Measurements from ENCODE around the gene PPP5C. TPM values are rescaled to one million over a fixed set of nuclear protein-coding genes. Genes with fewer than 3 reads are reported as not detected.

Gene PPP5C
- total and polyA plus RNA-seq, 2 of the 8 experiments (the other 6 are each of a cell fraction or from before 2014, with no cell fraction given), result 112 to 156 TPM

GRCh38 chr19:46385636-46386035, 38.7 kb downstream of the PPP5C start:
- Histone ChIP-seq H3K56ac (replicated peaks; ENCODE audit: insufficient read length, low read depth, low read length) (no peak overlapping the region), H3K14ac (ENCODE audit: insufficient read length) (no peak overlapping the region), H3K4ac (replicated peaks; ENCODE audit: insufficient read length, low read depth, low read length) (no peak overlapping the region), H2BK5ac (ENCODE audit: low read depth, low read length) (no peak overlapping the region), H4K5ac (ENCODE audit: insufficient read length, low read depth, low read length) (no peak overlapping the region), H3K4me3 (ENCODE audit: extremely low read depth in 1 of 4, insufficient read depth in 2 of 4, low read depth in 3 of 4, low read length in 4 of 4) (no peak overlapping the region), H2AFZ (ENCODE audit: low read length) (no peak overlapping the region), H3K27ac (ENCODE audit: low read depth, low read length) (no peak overlapping the region), H3K9me3 (ENCODE audit: insufficient read depth in 2 of 2, low read depth in 1 of 2, low read length in 1 of 2) (no peaks in the 10 kb centered on the region; a peak in 1 of 4 replicates), H2BK20ac (ENCODE audit: low read length) (no peak overlapping the region), H2BK12ac (ENCODE audit: low read depth, low read length) (no peak overlapping the region), H2BK15ac (ENCODE audit: low read length) (no peak overlapping the region), H4K8ac (ENCODE audit: extremely low read depth, insufficient read depth, low read length) (no peak overlapping the region), H3K9ac (replicated peaks in 1 of 4; ENCODE audit: extremely low read depth in 1 of 4, low read depth in 3 of 4, low read length in 3 of 4) (no peak overlapping the region), H3K27me3 (replicated peaks in 1 of 4; ENCODE audit: control insufficient read depth in 3 of 4, extremely low read depth in 1 of 4, insufficient read depth in 3 of 4, low read length in 3 of 4) (no peaks in the 10 kb centered on the region), H2BK120ac (replicated peaks; ENCODE audit: low read depth, low read length) (no peak overlapping the region), H2AK5ac (ENCODE audit: low read depth, low read length) (no peak overlapping the region), H4K20me1 (replicated peaks in 1 of 2; ENCODE audit: control insufficient read depth in 1 of 2, insufficient read depth in 2 of 2, low read length in 2 of 2) (peaks cover 2 to 11% of the 10 kb centered on the region in 2 experiments), H3K23ac (ENCODE audit: insufficient read length) (no peak overlapping the region), H4K91ac (replicated peaks; ENCODE audit: insufficient read length, low read length) (no peak overlapping the region), H3K18ac (ENCODE audit: extremely low read depth, low read length) (no peak overlapping the region), H3K79me2 (ENCODE audit: control insufficient read depth in 1 of 2, insufficient read depth in 2 of 2, low read length in 2 of 2) (0 out of 4 replicates have a peak, but pooled peaks cover 0 to 5% of the 10 kb centered on the region in 2 experiments), H3K4me1 (replicated peaks in 1 of 4; ENCODE audit: control insufficient read depth in 3 of 4, insufficient read depth in 4 of 4, low read length in 3 of 4) (peaks cover 0 to 2% (median 0%) of the 10 kb centered on the region in 4 experiments; a peak in 2 of 7 replicates), H3K36me3 (ENCODE audit: control insufficient read depth in 2 of 4, insufficient read depth in 4 of 4, low read length in 3 of 4) (peaks cover 14 to 64% (median 52%) of the 10 kb centered on the region in 4 experiments; a peak in 6 of 8 replicates), H3K79me1 (ENCODE audit: low read depth, low read length) (peaks cover 3% of the 10 kb centered on the region; the same call in 1 of the 2 replicates), H3K4me2 (ENCODE audit: insufficient read depth in 1 of 2, low read depth in 2 of 2, low read length in 2 of 2) (no peak overlapping the region), H3K23me2 (ENCODE audit: low read depth, low read length) (no peaks in the 10 kb centered on the region)
- FAIRE-seq (no peak), DNase-seq (ENCODE audit: low read depth in 1 of 2, low spot score in 2 of 2) (no peak)
- WGBS, 2 experiments (ENCODE audit: extremely low coverage in 1 of 2, insufficient coverage in 1 of 2, insufficient read length in 1 of 2, insufficient replicate concordance in 2 of 2, low coverage in 1 of 2, low lambda C conversion rate in 2 of 2, missing lambda C conversion rate in 1 of 2), result 79% methylated on average over 7 of the region's 11 CpGs; no CpG with 5 or more reads in 1 of the 2 experiments
- POLR2A ChIA-PET (ENCODE audit: partially characterized antibody), result interaction anchor here (1.5 kb wide), 1 partner anchor 9 kb away, joined by 3 read pairs; no protein-coding TSS in a partner anchor
- CTCF ChIA-PET (ENCODE audit: partially characterized antibody), result interaction anchor here (0.5 to 3.6 kb wide), 7 partner anchors 9 to 122 kb away, joined by 3 to 19 read pairs (median 7); partner anchors contain the start of gene PPP5C
- TF ChIP-seq E2F6 (IDR thresholded peaks at IDR 0.05), result no peak
- TF ChIP-seq BCL11A (IDR thresholded peaks at IDR 0.05; ENCODE audit: low read depth in 2 of 2, low read length in 2 of 2), result no peak
- TF ChIP-seq KDM5A (IDR thresholded peaks at IDR 0.05; ENCODE audit: low read length), result no peak
- TF ChIP-seq CBX8 (IDR thresholded peaks at IDR 0.05; ENCODE audit: borderline replicate concordance, low read depth, low read length), result no peak
- TF ChIP-seq CTBP2 (IDR thresholded peaks at IDR 0.05; ENCODE audit: borderline replicate concordance, insufficient read depth, insufficient read length, low read length), result no peak
- no peak for TF ChIP-seq ATF3 (IDR thresholded peaks at IDR 0.05; ENCODE audit: insufficient read depth, low read depth, low read length)
- TF ChIP-seq CHD1 (IDR thresholded peaks at IDR 0.05; ENCODE audit: low read depth, low read length), result no peak

All from H1 (cell line).